OCI-LY1 (cell line): Measurements from ENCODE around the gene DOK6.

Source experiments
- CTCF ChIP-seq: fragments of 200-600 bp; sonication (generic), shearing (Covaris generic); IDR thresholded peaks from 2 replicates; pipeline ENCODE4 v1.5.1; 2017; ENCODE audit warnings: mild to moderate bottlenecking, antibody characterized with exemption, low read length, moderate library complexity, mixed read lengths
- EZH2 ChIP-seq: fragments of 200-600 bp; sonication (generic), shearing (Covaris generic); IDR thresholded peaks from 2 replicates; pipeline ENCODE4 v1.8.0; 2017; ENCODE audit warnings: borderline replicate concordance, mixed run types, mild to moderate bottlenecking, antibody characterized with exemption, low read length, moderate library complexity, mixed read lengths

- TF ChIP-seq CTCF (no peak), EZH2 (no peak)
These were observed 497.7 kb downstream of the DOK6 start for GRCh38 chr18:69898241-69898861.
